GM21423 (cell line): ENCODE measurements around the gene KIF12.

ENCODE experiments used
- ATAC-seq: cut with Tn5 transposase; IDR thresholded peaks from one replicate; pipeline ENCODE4 v1.9.1; 2021; ENCODE audit warnings: mild to moderate bottlenecking, moderate library complexity; ENCODE audit not compliant: unreplicated experiment

The KIF12 gene

DNA sequence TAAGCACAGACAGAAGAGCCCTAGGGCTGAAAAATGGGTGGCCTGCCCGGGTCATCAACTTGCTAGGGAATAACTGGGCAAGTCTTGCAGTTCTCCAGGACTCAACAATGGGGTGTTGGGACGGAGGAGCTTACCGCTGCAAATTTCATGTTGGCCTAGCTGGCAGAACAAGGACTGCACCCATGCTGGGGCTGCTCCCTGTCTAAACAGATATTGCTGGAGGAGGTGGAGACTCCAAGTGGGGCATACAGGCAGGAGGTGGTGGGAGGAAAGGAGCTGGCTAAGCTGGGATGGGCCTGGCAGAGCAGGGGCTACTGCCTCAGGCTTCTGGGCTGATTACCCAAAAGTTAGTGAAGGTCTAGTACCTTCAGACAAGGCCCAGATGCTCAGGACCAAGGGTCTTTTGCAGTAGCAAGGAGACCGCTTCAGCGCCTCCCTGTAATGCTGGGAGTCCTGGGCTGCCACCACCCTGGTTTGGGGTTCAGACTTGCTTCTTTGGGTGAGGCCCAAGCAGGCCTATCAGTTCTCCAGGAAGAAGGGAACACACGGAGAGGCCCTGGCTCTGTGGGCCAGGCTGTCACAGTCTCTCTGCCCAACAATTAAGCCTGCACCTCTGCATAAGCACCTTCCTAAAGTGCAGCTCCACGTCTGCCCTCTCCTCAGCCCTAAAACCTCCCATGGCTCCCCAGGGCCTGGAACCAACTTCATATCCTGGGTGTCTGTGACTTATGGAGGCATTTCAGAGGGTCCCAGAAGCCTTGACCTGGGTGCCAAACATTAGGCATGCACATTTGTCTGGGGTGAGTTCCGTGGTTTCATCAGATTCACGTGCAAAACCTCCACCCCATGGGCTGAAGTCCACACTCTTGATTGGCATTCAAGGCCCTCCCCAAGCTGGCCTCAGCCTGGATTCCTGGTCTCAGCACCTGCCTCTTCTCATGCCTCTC lies 24.2 kb upstream of the KIF12 start:
- no peak for ATAC-seq

GRCh38 chr9:114122136-114123027 lies 23.3 kb upstream of the KIF12 start:
- ATAC-seq: no peak

DNA sequence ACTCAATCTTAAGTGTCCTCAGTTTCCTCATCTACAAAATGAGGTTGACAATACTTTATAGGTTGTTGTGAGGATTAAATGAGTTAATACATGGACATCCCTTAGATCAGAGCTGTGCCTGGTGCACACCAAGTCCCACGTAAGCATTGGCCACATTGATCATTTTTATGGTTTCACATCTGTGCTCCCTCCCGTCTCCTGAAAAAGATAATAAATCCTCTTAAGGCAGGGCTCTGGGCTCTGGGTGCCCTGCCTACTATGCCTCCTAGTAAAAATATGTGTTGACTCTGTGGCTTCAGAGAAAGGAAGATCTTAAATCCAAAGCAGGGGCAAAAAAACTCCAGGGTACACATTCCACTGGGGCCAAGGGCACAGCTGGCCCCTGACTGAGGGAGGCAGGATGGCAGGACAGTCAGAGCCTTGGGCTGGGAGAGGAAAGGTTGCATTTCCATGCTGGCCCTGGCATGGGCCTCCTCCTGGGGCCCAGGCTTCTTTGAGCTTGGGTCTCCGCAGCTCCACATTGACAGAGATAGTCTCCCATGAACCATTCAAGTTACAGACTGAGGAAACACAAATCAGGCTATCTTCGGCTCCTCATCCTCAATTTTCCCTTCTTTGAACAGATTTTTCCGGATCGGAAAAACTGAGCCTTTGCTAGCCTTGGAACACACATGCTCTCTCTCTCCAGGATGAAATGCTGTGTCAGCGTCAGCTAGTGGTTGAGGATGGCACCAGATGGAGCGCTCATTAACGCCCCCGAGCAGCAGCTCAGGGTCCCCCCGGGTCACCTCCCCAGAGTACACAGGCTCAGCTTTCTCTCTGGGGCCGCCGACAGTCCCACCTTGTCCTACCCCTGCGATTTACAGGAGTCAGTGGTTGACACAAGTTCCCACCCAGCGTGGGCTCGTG lies 22.4 kb upstream of the KIF12 start:
- ATAC-seq: no peak

DNA sequence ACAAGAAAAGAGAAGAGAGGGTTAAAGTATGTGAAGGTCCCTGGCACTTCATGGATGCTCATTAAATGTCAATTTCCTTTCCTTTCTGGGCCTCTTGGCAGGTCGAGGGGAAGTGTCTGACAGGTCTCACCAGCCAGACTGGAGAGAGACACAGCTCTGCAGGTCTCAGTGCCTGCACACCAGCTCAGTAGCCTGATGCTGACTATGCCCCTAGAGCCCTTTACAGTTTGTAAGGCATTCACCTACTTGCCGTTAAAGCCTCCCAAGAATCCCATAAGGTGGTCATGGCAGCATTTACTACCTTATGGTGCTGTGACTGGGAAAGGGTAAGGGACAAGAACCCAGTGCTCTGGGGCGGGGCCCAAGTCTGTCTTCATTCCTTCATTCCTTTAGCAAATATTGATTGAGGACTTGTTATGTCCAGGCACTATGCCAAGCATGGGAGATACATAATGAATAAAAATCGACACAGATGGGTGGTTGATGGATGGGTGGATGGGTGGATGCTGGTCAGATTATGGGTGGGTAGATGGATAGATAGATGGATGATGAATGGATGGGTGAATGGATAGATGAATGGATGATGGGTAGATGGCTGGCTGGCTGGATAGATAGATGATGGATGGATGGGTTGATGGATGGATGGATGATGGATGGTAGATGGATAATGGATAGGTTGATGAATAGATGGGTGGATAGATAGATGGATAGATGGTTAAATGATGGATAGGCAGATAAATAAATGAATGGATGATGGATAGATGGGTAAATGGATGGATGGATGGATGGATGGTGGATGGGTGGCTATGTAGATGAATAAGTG lies 21.3 kb upstream of the KIF12 start:
- no peak for ATAC-seq

DNA sequence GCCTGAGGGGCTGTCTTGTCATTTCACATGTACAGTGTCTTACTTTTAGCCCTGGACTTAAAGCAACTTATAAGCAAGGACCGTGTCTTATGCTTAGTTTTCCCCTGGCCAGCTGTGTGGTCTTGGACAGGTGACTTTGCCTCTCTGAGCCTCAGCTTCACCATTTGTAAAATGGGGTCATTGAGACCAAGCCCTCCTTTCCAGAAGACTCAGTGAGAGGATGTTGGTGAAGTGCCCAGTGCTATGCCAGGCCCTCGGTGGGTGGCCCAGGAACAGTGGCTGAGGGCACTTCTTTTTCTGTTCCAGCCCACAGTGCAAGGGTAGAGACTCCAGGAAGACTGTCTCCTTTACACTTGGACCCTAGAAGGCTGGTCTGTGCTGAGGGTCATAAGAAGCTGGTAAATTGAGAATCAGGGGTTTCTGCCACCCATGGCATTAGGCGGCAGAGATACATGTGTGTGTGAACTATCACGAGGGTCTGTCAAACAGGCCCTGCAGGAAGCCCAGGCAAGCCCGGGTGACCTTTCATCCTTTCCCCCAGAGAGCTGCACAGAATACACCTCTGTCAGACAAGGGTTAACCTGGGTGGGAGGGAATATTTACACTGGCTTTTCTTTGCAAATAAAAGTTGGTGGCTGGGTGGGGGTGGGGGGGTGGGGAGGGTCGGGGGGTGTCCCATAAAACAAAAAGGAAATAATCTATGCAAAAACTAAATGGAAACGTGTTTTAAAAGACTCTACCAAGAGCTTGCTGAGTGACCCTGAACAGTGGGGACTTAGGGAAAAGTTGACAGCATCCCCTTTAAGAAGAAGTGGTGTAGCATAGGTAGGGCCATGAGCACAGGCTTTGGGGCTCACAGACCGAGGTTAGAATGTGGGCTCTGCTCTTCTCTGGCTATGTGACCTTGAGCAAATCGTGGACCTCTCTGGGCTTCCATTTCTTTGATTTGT lies 20.4 kb upstream of the KIF12 start:
- no peak for ATAC-seq

DNA sequence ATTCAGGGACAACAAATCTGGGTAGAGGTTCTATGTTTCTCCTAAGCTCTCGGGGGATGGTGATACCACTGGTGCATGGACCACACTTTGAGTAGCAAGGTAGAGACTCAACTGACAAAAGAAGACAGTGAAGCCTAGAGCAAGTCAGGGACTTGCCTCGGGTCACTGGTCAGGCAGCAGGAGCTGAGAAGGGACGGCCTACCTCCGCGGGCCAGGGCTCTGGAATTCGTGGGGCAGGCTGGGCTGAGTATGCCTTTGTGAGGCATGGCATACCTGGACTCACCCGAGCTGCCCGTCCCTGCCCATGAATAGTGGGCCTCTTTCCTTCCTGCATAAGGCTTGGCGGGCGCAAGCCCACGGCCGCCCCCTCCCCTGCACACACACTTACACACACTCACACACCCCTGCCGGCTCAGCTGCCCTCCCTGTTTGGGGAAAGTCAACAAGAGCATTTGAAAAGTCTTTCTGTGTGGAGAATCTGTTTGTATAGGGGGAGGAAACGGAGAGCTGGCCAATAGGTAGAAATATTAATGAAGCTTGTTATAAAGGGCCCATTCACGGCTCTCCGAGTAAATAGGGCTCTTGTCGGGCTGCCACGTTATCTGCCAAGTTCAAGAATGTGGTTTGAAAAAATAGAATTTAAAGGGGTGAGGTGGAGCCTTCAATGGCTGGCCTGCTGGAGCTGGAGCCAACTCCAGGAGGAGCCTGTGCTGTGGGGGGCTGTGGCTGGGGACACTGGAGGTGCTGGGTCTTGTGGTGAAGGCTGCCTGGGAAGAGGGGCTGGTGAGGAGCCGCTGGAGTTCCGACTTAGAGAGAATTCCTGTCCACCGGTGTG lies 19.1 kb upstream of the KIF12 start:
- no peak for ATAC-seq

GRCh38 chr9:114117614-114117995 lies 18.5 kb upstream of the KIF12 start:
- ATAC-seq: no peak

DNA sequence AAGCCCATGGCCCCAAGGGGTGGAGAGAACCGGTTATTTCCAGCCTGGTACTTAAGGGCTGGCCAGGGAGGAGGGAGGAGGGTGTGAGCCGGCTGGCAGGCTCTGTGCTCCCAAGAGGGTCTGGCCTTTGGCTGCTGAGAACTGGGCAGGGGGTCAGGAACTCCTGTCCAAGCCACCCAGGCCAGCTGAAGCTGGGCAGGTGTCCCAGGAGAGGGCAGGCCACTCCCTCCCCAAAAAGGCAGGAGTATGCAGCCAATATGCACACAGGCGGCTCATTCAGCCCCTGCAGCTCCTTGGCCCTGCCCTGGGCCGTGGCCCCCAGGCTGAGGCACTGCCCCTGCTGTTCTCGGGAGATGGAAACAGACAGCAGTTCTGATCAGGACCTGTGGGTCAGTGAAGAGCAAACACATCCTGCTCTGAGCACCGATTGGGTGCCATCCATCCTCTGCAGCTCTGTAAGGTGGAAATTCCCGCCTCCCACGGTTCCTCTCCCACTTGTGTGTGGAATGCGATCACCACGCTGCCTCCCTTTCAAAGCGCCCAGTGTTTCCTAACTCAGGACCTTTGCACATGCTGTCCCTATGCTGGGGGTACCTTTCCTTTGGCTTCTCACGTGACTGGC lies 17.1 kb upstream of the KIF12 start:
- no peak for ATAC-seq

DNA sequence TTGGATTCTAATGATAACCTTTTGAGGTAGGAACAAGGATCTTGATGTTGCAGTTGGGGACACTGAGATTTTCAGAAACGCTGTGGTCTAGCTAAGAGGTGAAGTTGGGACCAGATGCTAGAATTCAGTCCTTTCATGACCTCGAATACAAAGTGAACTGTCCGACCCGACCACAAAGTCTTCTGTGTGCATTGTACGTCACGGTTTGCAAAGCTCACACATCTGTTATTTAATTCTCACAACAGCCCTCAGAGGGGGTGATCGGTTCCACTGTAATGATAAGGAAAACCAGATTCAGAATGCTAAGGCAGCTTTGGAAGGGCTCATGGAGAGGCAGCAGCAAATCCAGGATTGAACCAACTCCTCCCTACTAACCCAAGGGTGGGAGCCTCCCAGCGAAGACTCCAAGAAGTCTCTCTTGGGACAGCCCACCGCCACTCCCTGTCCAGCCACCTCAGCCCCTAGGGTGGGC lies 16.6 kb upstream of the KIF12 start:
- no peak for ATAC-seq

DNA sequence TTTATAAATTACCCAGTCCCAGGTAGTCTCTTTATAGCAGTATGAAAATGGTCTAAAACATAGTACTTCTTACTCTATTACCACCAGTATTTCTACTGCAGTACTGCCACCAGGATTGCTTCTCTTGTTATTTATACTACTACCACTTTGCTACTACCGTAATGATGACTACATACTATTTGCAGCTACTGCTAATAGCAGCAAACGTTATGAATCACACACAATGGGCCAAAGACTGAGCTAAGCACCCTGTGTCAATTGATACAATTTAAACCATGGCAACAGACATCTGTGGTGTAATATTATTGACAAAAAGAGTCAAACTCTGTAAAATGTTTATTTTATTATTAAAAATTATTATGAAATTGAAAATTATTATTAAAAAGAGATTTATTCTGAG lies 15.3 kb upstream of the KIF12 start:
- no peak for ATAC-seq

DNA sequence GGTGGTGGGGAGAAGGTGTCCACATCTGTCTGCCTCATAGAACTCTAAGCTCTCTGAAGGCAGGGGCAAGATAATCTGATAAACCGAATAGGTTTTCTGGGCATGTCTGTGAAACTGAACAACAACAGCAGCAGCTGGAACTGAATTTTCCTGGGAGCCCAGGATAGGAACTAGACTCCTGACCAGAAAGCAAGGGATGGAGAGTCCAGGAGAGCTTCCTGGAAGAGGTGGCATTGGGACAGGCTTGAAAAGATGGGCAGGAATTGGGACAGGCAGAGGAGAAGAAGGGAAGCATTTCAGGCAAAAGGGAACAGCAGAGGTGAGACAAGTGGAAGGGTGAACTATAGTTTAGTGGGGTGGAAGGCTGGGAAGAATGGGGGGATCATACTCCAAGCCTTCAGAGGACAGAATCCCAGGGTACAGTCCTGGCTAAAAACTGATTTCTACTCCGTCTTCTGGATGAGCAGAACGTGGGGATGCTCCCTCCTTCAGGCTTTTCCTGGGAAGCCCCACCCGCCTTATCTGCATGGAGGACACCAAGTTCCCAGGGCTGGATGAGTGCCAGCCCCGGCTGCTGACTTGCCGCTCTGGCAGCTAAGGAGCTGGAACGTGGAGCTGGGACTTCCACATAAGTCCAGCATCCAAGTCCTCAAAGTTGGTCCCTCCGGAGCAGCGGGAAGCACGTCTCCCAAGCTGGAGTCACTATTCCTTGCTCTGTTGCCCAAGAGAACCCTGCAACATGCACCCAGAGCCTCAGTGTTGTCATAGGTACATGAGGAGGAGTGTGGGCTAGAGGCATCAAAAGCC lies 13.9 kb upstream of the KIF12 start:
- no peak for ATAC-seq

GRCh38 chr9:114112325-114112724 lies 13.2 kb upstream of the KIF12 start:
- no peak for ATAC-seq

DNA sequence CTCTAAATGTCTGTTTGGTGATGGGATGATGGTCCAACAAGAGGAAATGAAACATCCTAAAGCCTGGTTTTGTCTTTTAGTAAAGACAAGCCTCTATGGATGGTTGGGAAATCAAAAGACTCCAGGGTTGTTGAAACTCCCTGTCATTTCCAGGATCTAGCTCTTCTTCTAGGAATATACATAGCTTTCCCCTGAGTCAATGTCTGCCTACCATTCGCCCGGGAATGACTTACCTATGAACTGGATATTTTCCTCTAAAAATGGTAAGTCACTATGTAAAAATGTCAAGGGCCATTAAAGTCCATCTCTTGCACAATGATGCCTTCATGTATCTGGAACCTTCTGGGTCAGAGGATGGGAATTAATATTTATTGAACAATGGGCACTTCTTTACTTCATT lies 11.1 kb upstream of the KIF12 start:
- no peak for ATAC-seq

DNA sequence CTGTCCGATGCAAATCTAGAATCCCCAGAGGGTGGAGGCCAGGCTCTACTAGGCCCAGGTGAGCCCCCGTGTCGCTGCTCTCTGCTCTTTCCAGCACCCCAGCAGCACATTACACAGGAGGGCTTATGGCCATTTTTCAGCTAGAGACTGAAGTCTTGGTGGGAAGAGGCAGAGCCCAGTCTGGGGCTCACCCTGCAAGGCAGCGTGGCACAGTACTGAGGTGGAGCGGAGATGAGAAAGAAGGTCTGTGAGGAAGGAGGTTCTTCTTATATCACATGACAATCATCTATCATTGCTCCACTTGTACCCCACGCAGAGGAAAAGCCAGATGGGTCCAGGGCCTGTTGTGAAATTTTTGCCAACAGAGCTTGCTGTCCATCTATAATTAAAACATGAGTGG lies 10.0 kb upstream of the KIF12 start:
- ATAC-seq: no peak

GRCh38 chr9:114108016-114108833 lies 9.1 kb upstream of the KIF12 start:
- no peak for ATAC-seq
